HepG2 (cell line): ENCODE results near the gene HLF. TPM values are rescaled to one million over a fixed set of nuclear protein-coding genes. Genes with fewer than 3 reads are reported as not detected.

Source experiments
- ARID3A ChIP-seq: IDR thresholded peaks from 2 replicates; pipeline ENCODE4 v1.6.1; 2012; ENCODE audit warnings: low read depth, low read length, improper control_type of control experiment
- CEBPG ChIP-seq: IDR thresholded peaks from 2 replicates; pipeline ENCODE4 v1.6.1; 2016
- CEBPZ ChIP-seq: IDR thresholded peaks from 2 replicates; pipeline ENCODE4 v1.6.1; 2012; ENCODE audit warnings: low read length, improper control_type of control experiment
- NFATC3 ChIP-seq: sonication (generic); formaldehyde crosslinking; IDR thresholded peaks from 2 replicates; pipeline ENCODE4 v1.5.1; 2020; ENCODE audit warnings: mild to moderate bottlenecking, missing genetic modification reagents
- NPAS2 ChIP-seq: sonication (generic); formaldehyde crosslinking; IDR thresholded peaks from 2 replicates; pipeline ENCODE4 v1.8.0; 2022; ENCODE audit warnings: mild to moderate bottlenecking, missing genetic modification reagents, borderline replicate concordance
- NR3C1 ChIP-seq: sonication (generic); formaldehyde crosslinking; IDR thresholded peaks from 2 replicates; pipeline ENCODE4 v1.4.0; 2020; ENCODE audit warnings: missing genetic modification reagents
- PATZ1 ChIP-seq: sonication (generic); formaldehyde crosslinking; IDR thresholded peaks from 2 replicates; pipeline ENCODE4 v1.4.0; 2020; ENCODE audit warnings: missing genetic modification reagents
- PRDM4 ChIP-seq: sonication (generic); formaldehyde crosslinking; IDR thresholded peaks from 2 replicates; pipeline ENCODE4 v1.9.0; 2021; ENCODE audit warnings: missing genetic modification reagents, borderline replicate concordance
- PRPF4 ChIP-seq: fragments of 200-400 bp; formaldehyde crosslinking; IDR thresholded peaks from 2 replicates; pipeline ENCODE4 v1.6.1; 2016; ENCODE audit warnings: low read length, low read depth; ENCODE audit not compliant: poor library complexity, severe bottlenecking
- SMAD1 ChIP-seq: sonication (generic); formaldehyde crosslinking; IDR thresholded peaks from 2 replicates; pipeline ENCODE4 v1.4.0; 2020; ENCODE audit warnings: missing genetic modification reagents, low read depth, mild to moderate bottlenecking, borderline replicate concordance
- ZBTB34 ChIP-seq: sonication (generic); formaldehyde crosslinking; IDR thresholded peaks from 2 replicates; pipeline ENCODE4 v1.8.0; 2022; ENCODE audit warnings: mild to moderate bottlenecking, missing genetic modification reagents
- ZFYVE20 ChIP-seq: sonication (generic); formaldehyde crosslinking; IDR thresholded peaks from 2 replicates; pipeline ENCODE4 v1.8.0; 2023; ENCODE audit warnings: low read depth, mild to moderate bottlenecking, moderate library complexity, missing genetic modification reagents, borderline replicate concordance
- ZNF75D ChIP-seq: sonication (generic); formaldehyde crosslinking; IDR thresholded peaks from 2 replicates; pipeline ENCODE4 v1.8.1; 2023; ENCODE audit warnings: missing genetic modification reagents, mild to moderate bottlenecking, borderline replicate concordance
- polyA plus RNA-seq, 8 experiments: library from polyadenylated mRNA; depleted of rRNA in 3 of 8; stranded (reverse) in 7 of 8; unstranded in 1 of 8; fragments of >200 nt; fragmentation: Illumina TruSeq in 4 of 8; extraction: Trizol in 4 of 8; gene quantifications; 2 replicates each; pipeline versions ENCODE4 v1.2.1 to v1.2.3, GENCODE V29; 2011 to 2016; ENCODE audit warnings: low read depth in 4 of 8, missing spikeins in 1 of 8, mixed read lengths in 1 of 8; ENCODE audit not compliant: insufficient read depth in 1 of 8
- total RNA-seq, 5 experiments: library from RNA; depleted of rRNA; stranded (reverse); fragments of >200 nt; fragmentation: Illumina TruSeq; extraction: Trizol; gene quantifications; 2 replicates each; pipeline ENCODE4 v1.2.3, GENCODE V29; 2016; ENCODE audit warnings: low read depth in 1 of 5

Gene HLF
- total and polyA plus RNA-seq, 2 of the 13 experiments (the other 11 are each of a cell fraction or from before 2014, with no cell fraction given): 202 to 346 TPM

- peak; percentile 55; the same call in 1 of the 2 replicates for TF ChIP-seq ARID3A
- no peak for TF ChIP-seq NR3C1 (CRISPR knock-in tag)
- no peak for TF ChIP-seq ZFYVE20
- no peak for TF ChIP-seq ZBTB34 (CRISPR knock-in tag)
- TF ChIP-seq PATZ1 (CRISPR knock-in tag): no peak; the same call in 1 of the 2 replicates
- no peak for TF ChIP-seq ZNF75D (CRISPR knock-in tag)
- peak; percentile 35; the same call in 1 of the 2 replicates for TF ChIP-seq CEBPG (CRISPR knock-in tag)
- TF ChIP-seq NPAS2 (CRISPR knock-in tag): no peak
- TF ChIP-seq PRDM4: no peak
- no peak for TF ChIP-seq NFATC3 (CRISPR knock-in tag)
- TF ChIP-seq CEBPZ: no peak
- no peak for TF ChIP-seq PRPF4
- no peak for TF ChIP-seq SMAD1 (CRISPR knock-in tag)
Measured at GRCh38 chr17:55274355-55275255, 9.8 kb downstream of the HLF start (continued).
